OCI-LY7 (cell line): ENCODE data around the gene NKAPL. TPM values are rescaled to one million over a fixed set of nuclear protein-coding genes. Genes with fewer than 3 reads are reported as not detected.
A peak's percentile ranks its signal among the peaks of the same experiment; 100 is the strongest.

Experiments
- BruUV-seq: library from RNA; stranded (reverse); fragments of 400-500 nt; replicated peaks from 2 replicates; lab custom pipeline; 2021; lab: Mats Ljungman, UMichigan
- CTCF ChIA-PET: fragments of 300-600 bp; sonication (Branson Sonifier 250); formaldehyde crosslinking; loops from one replicate; lab custom pipeline; 2022; ENCODE audit warnings: antibody characterized with exemption; ENCODE audit not compliant: unreplicated experiment; lab: Charles Lee
- POLR2A ChIA-PET: fragments of 300-600 bp; sonication (Branson Sonifier 250); formaldehyde crosslinking; loops from one replicate; lab custom pipeline; 2022; ENCODE audit warnings: antibody characterized with exemption; lab: Charles Lee
- DNase-seq: peaks from one replicate; pipeline ENCODE4 v3.0.0-alpha.2; 2015; ENCODE audit warnings: low spot score
- H2AFZ ChIP-seq: fragments of 200-600 bp; sonication (generic), shearing (Covaris generic); 2 replicates; pipeline ENCODE4 v1.6.1; 2014; ENCODE audit warnings: mild to moderate bottlenecking, antibody characterized with exemption, low read length, moderate library complexity
- H3K27ac ChIP-seq: fragments of 200-600 bp; sonication (generic); 2 replicates; pipeline ENCODE4 v1.5.1; 2014; ENCODE audit warnings: mixed run types, low read depth, mild to moderate bottlenecking, moderate library complexity, low read length, inconsistent platforms; ENCODE audit not compliant: poor library complexity, severe bottlenecking
- H3K36me3 ChIP-seq: fragments of 200-600 bp; sonication (generic); 2 replicates; pipeline ENCODE4 v1.6.1; 2014; ENCODE audit warnings: mild to moderate bottlenecking, antibody characterized with exemption, low read length, moderate library complexity, mixed read lengths; ENCODE audit not compliant: insufficient read depth
- H3K4me1 ChIP-seq: fragments of 200-600 bp; sonication (generic); 2 replicates; pipeline ENCODE4 v1.5.1; 2014; ENCODE audit warnings: mild to moderate bottlenecking, low read length; ENCODE audit not compliant: insufficient read depth, poor library complexity, severe bottlenecking
- H3K4me2 ChIP-seq: fragments of 200-600 bp; sonication (generic); 2 replicates; pipeline ENCODE4 v1.6.1; 2014; ENCODE audit warnings: mild to moderate bottlenecking, low read length
- H3K4me3 ChIP-seq: fragments of 200-600 bp; sonication (generic); 2 replicates; pipeline ENCODE4 v1.5.1; 2014; ENCODE audit warnings: mild to moderate bottlenecking, low read depth, low read length; ENCODE audit not compliant: poor library complexity, severe bottlenecking
- H3K79me2 ChIP-seq: fragments of 200-600 bp; sonication (generic); 2 replicates; pipeline ENCODE4 v1.6.1; 2016; ENCODE audit warnings: low read depth, mild to moderate bottlenecking, low read length, moderate library complexity, mixed read lengths; ENCODE audit not compliant: insufficient read depth
- H3K9me2 ChIP-seq: fragments of 200-600 bp; sonication (generic); 2 replicates; pipeline ENCODE4 v1.6.1; 2016; ENCODE audit warnings: mild to moderate bottlenecking, low read length, mixed read lengths; ENCODE audit not compliant: insufficient read depth
- H3K9me3 ChIP-seq: fragments of 200-600 bp; sonication (generic); 2 replicates; pipeline ENCODE4 v1.6.1; 2014; ENCODE audit warnings: mild to moderate bottlenecking, mixed run types, low read length, mixed read lengths
- H4K20me1 ChIP-seq: fragments of 200-600 bp; sonication (generic); 2 replicates; pipeline ENCODE4 v1.6.1; 2014; ENCODE audit warnings: mild to moderate bottlenecking, antibody characterized with exemption, low read length, moderate library complexity, mixed read lengths; ENCODE audit not compliant: insufficient read depth
- CTCF ChIP-seq: fragments of 200-600 bp; sonication (generic); conservative IDR thresholded peaks from 2 replicates; pipeline ENCODE4 v1.5.1; 2014; ENCODE audit warnings: mild to moderate bottlenecking, antibody characterized with exemption, low read length, moderate library complexity, mixed read lengths
- EZH2phosphoT487 ChIP-seq: fragments of 200-600 bp; sonication (generic); IDR thresholded peaks from 2 replicates; pipeline ENCODE4 v1.6.1; 2018; ENCODE audit warnings: low read depth, borderline replicate concordance, mild to moderate bottlenecking, mixed run types, antibody characterized with exemption, low read length, moderate library complexity, mixed read lengths
- intact Hi-C: fragments of 100-400 bp; cut with micrococcal nuclease; formaldehyde crosslinking; loops from one replicate; pipeline ENCODE4 v1.10.0; 2022; ENCODE audit not compliant: unreplicated experiment
- total RNA-seq, 2 experiments: library from RNA; depleted of rRNA in 1 of 2; stranded (reverse); fragments of >200 nt in 1 of 2; shearing (Covaris generic) in 1 of 2; gene quantifications; 2 replicates each; pipeline ENCODE4 v1.2.3, GENCODE V29; 2014 to 2022

The NKAPL gene
- total RNA-seq, 2 experiments from 2014 or later = not detected

- Histone ChIP-seq H3K79me2 (no peaks in the 10 kb centered on the region), H3K9me3 (no peaks in the 10 kb centered on the region), H3K4me1 (peaks cover 5% of the 10 kb centered on the region), H3K4me2 (peak overlapping the region; percentile 72), H2AFZ (peak overlapping the region; percentile 82), H3K4me3 (peak overlapping the region; percentile 83), H3K9me2 (no peaks in the 10 kb centered on the region), H4K20me1 (no peaks in the 10 kb centered on the region), H3K27ac (no peak overlapping the region), H3K36me3 (0 out of 2 replicates have a peak, but pooled peaks cover 4% of the 10 kb centered on the region)
- intact Hi-C loops = no loop called here
- BruUV-seq = no TSS peak
- CTCF ChIA-PET = no interaction called here
- DNase-seq = no peak
- TF ChIP-seq EZH2phosphoT487 (no peak), CTCF (no peak)
- POLR2A ChIA-PET = interaction anchor here (1.2 kb wide), 1 partner anchor 220 kb away, joined by 3 read pairs; no protein-coding TSS in a partner anchor
Measured at GRCh38 chr6:28224131-28225055, 34.7 kb upstream of the NKAPL start.

GRCh38 chr6:28225056-28225834 is 33.9 kb upstream of the NKAPL start, which contains the start of gene ZSCAN9:
ZSCAN9 (plus strand) TSS chr6:28225275; CDS start chr6:28227085, 1,810 bp downstream.
- peaks cover 5% of the 10 kb centered on the region for H3K4me1 ChIP-seq
- H4K20me1 ChIP-seq = no peaks in the 10 kb centered on the region
- 0 out of 2 replicates have a peak, but pooled peaks cover 4% of the 10 kb centered on the region for H3K36me3 ChIP-seq
- H3K79me2 ChIP-seq = no peaks in the 10 kb centered on the region
- intact Hi-C loops = no loop called here
- POLR2A ChIA-PET = no interaction called here
- peak; percentile 76 for DNase-seq
- TF ChIP-seq EZH2phosphoT487 = no peak
- TF ChIP-seq CTCF = no peak
- peak within 1 kb of the TSS; percentile 83 for H3K4me3 ChIP-seq
- BruUV-seq = TSS peak; percentile 66
- H2AFZ ChIP-seq = peak within 1 kb of the TSS; percentile 82
- CTCF ChIA-PET = no interaction called here
- no peak within 1 kb of the TSS for H3K27ac ChIP-seq
- no peaks in the 10 kb centered on the region for H3K9me2 ChIP-seq
- H3K4me2 ChIP-seq = peak within 1 kb of the TSS; percentile 72
- no peaks in the 10 kb centered on the region for H3K9me3 ChIP-seq
